HepG2 (cell line): ENCODE results near the gene GRPEL2. TPM values are rescaled to one million over a fixed set of nuclear protein-coding genes. Genes with fewer than 3 reads are reported as not detected.

ENCODE experiments used
- ATAC-seq: fragments of 200-7000 bp; cut with Tn5 transposase; 3 replicates; pipeline ENCODE4 v1.9.1; 2020; ENCODE audit warnings: mild to moderate bottlenecking, moderate library complexity
- BruUV-seq: library from RNA; stranded (reverse); fragments of 400-500 nt; replicated peaks from 2 replicates; lab custom pipeline; 2021; lab: Mats Ljungman, UMichigan
- CTCF ChIA-PET: fragments of 300-600 bp; formaldehyde crosslinking; extraction: SDS; loops from one replicate; lab custom pipeline; 2021; ENCODE audit warnings: low total read pairs, inconsistent platforms, low intra/inter-chr PET ratio; lab: Yijun Ruan, JAX
- POLR2A ChIA-PET: fragments of 350-600 bp; sonication (Branson Sonifier 250); formaldehyde crosslinking; loops from one replicate; lab custom pipeline; 2020; ENCODE audit warnings: antibody characterized with exemption, inconsistent platforms; lab: Yijun Ruan, JAX
- DNase-seq: peaks from one replicate; pipeline ENCODE4 v3.0.0-alpha.2; 2015; ENCODE audit warnings: low spot score
- FAIRE-seq: peaks from 3 replicates; lab custom pipeline; 2011; peaks lifted over from hg19 to GRCh38; lab: Jason Lieb, UNC
- H2AFZ ChIP-seq: one replicate; pipeline ENCODE4 v1.6.1; 2011; ENCODE audit warnings: low read length, inconsistent platforms
- H3K27ac ChIP-seq: fragments of 300-600 bp; 3 replicates; pipeline ENCODE4 v1.8.0; 2011; ENCODE audit warnings: mixed run types, mild to moderate bottlenecking, mixed read lengths, low read length, inconsistent platforms; ENCODE audit not compliant: insufficient read depth; ENCODE audit errors: extremely low read length
- H3K27me3 ChIP-seq, 2 experiments: fragments of 200-600 bp in 1 of 2; 2 replicates in 1 of 2; 3 replicates in 1 of 2; pipeline versions ENCODE4 v1.6.0 to v1.8.0; 2011; ENCODE audit warnings: low read length in 2 of 2, mild to moderate bottlenecking in 2 of 2, moderate library complexity in 2 of 2, inconsistent platforms in 1 of 2; ENCODE audit not compliant: insufficient read depth in 2 of 2, control insufficient read depth in 1 of 2
- H3K36me3 ChIP-seq, 2 experiments: fragments of 200-600 bp in 1 of 2; replicated peaks in 1 of 2; 2 replicates in 1 of 2; 3 replicates in 1 of 2; pipeline versions ENCODE4 v1.5.1 to v1.8.0; 2011; ENCODE audit warnings: low read length in 2 of 2, inconsistent platforms in 1 of 2; ENCODE audit not compliant: insufficient read depth in 2 of 2, control insufficient read depth in 1 of 2
- H3K4me1 ChIP-seq: 2 replicates; pipeline ENCODE4 v1.5.1; 2012; ENCODE audit warnings: low read length, inconsistent platforms; ENCODE audit not compliant: insufficient read depth
- H3K4me2 ChIP-seq: 2 replicates; pipeline ENCODE4 v1.6.0; 2011; ENCODE audit warnings: low read depth, low read length, inconsistent platforms
- H3K4me3 ChIP-seq, 3 experiments: fragments of 200-600 bp in 1 of 3; sonication (generic), shearing (Covaris generic) in 1 of 3; replicated peaks in 1 of 3; 2 replicates each; pipeline ENCODE4 v1.5.1; 2011 to 2016; ENCODE audit warnings: low read length in 3 of 3, inconsistent platforms in 2 of 3, low read depth in 2 of 3, mild to moderate bottlenecking in 2 of 3, control low read depth in 1 of 3, mixed read lengths in 1 of 3; ENCODE audit not compliant: insufficient read depth in 1 of 3
- H3K79me2 ChIP-seq: one replicate; pipeline ENCODE4 v1.6.1; 2011; ENCODE audit warnings: low read length, inconsistent platforms; ENCODE audit not compliant: insufficient read depth
- H3K9ac ChIP-seq: 2 replicates; pipeline ENCODE4 v1.6.0; 2011; ENCODE audit warnings: mild to moderate bottlenecking, low read depth, low read length, inconsistent platforms; ENCODE audit not compliant: insufficient read depth
- H3K9me3 ChIP-seq: 2 replicates; pipeline ENCODE4 v1.5.1; 2012; ENCODE audit warnings: mild to moderate bottlenecking, low read length
- H4K20me1 ChIP-seq: 2 replicates; pipeline ENCODE4 v1.6.0; 2011; ENCODE audit warnings: inconsistent platforms, mild to moderate bottlenecking, low read length, moderate library complexity; ENCODE audit not compliant: insufficient read depth
- CENPBD1 ChIP-seq: sonication (generic); formaldehyde crosslinking; IDR thresholded peaks from 2 replicates; pipeline ENCODE4 v1.8.0; 2022; ENCODE audit warnings: missing genetic modification reagents, low read depth, mild to moderate bottlenecking, borderline replicate concordance
- FOXC1 ChIP-seq: sonication (generic); formaldehyde crosslinking; IDR thresholded peaks from 2 replicates; pipeline ENCODE4 v1.8.0; 2022; ENCODE audit warnings: mild to moderate bottlenecking, missing genetic modification reagents, borderline replicate concordance
- FOXK1 ChIP-seq: sonication (generic); formaldehyde crosslinking; IDR thresholded peaks from 2 replicates; pipeline ENCODE4 v1.4.0; 2020; ENCODE audit warnings: low read depth, missing genetic modification reagents, borderline replicate concordance
- FOXP1 ChIP-seq, 2 experiments: fragments of 450-650 bp in 1 of 2; IDR thresholded peaks; 2 replicates each; pipeline ENCODE4 v1.6.1; 2017 to 2018; ENCODE audit warnings: antibody characterized with exemption in 1 of 2
- HOXA7 ChIP-seq: sonication (generic); formaldehyde crosslinking; IDR thresholded peaks from 2 replicates; pipeline ENCODE4 v1.8.1; 2022; ENCODE audit warnings: mild to moderate bottlenecking, missing genetic modification reagents, moderate library complexity
- SIN3A ChIP-seq: IDR thresholded peaks from 2 replicates; pipeline ENCODE4 v1.6.1; 2011; ENCODE audit warnings: low read depth, mild to moderate bottlenecking, control low read depth, low read length, borderline replicate concordance
- SKI ChIP-seq: fragments of 450-650 bp; IDR thresholded peaks from one replicate; pipeline ENCODE4 v1.6.1; 2018; ENCODE audit warnings: mild to moderate bottlenecking; ENCODE audit not compliant: partially characterized antibody
- SP2 ChIP-seq: sonication (generic); formaldehyde crosslinking; IDR thresholded peaks from 2 replicates; pipeline ENCODE4 v1.5.1; 2020; ENCODE audit warnings: mild to moderate bottlenecking, missing genetic modification reagents
- U2AF1 ChIP-seq: fragments of 200-400 bp; formaldehyde crosslinking; optimal IDR thresholded peaks from 2 replicates; pipeline ENCODE3; 2017; ENCODE audit warnings: mild to moderate bottlenecking, low read depth, low read length
- USF2 ChIP-seq, 2 experiments: sonication (generic) in 1 of 2; formaldehyde crosslinking in 1 of 2; IDR thresholded peaks; 2 replicates each; pipeline versions ENCODE4 v1.5.1 to v1.6.1; 2011 to 2020; ENCODE audit warnings: borderline replicate concordance in 1 of 2, low read depth in 1 of 2, low read length in 1 of 2, mild to moderate bottlenecking in 1 of 2, missing genetic modification reagents in 1 of 2, moderate library complexity in 1 of 2
- ZNF317 ChIP-seq: sonication (generic); formaldehyde crosslinking; IDR thresholded peaks from 2 replicates; pipeline ENCODE4 v1.5.0; 2020; ENCODE audit warnings: mild to moderate bottlenecking, missing genetic modification reagents
- ZNF337 ChIP-seq: sonication (generic); formaldehyde crosslinking; IDR thresholded peaks from 2 replicates; pipeline ENCODE4 v1.5.1; 2020; ENCODE audit warnings: missing genetic modification reagents, low read depth, mild to moderate bottlenecking, borderline replicate concordance
- ZNF382 ChIP-seq: sonication (generic); formaldehyde crosslinking; IDR thresholded peaks from 2 replicates; pipeline ENCODE4 v1.5.0; 2020; ENCODE audit warnings: missing genetic modification reagents, mild to moderate bottlenecking, borderline replicate concordance
- ZNF546 ChIP-seq: sonication (generic); formaldehyde crosslinking; conservative IDR thresholded peaks from 2 replicates; pipeline ENCODE4 v1.8.1; 2023; ENCODE audit warnings: mild to moderate bottlenecking, missing genetic modification reagents
- ZNF776 ChIP-seq: sonication (generic); formaldehyde crosslinking; IDR thresholded peaks from 2 replicates; pipeline ENCODE4 v1.4.0; 2020; ENCODE audit warnings: mild to moderate bottlenecking, missing genetic modification reagents
- ZNF782 ChIP-seq: sonication (generic); formaldehyde crosslinking; IDR thresholded peaks from 2 replicates; pipeline ENCODE4 v1.4.0; 2020; ENCODE audit warnings: missing genetic modification reagents, mild to moderate bottlenecking, borderline replicate concordance
- ZNF883 ChIP-seq: sonication (generic); formaldehyde crosslinking; IDR thresholded peaks from 2 replicates; pipeline ENCODE4 v1.5.1; 2020; ENCODE audit warnings: mild to moderate bottlenecking, missing genetic modification reagents; ENCODE audit errors: not compliant biosample characterization
- WGBS: methylation state at CpG from one replicate; pipeline ENCODE4 v1.1.6; 2017; ENCODE audit warnings: low lambda C conversion rate; 5-methylcytosine and 5-hydroxymethylcytosine counted together
- in situ Hi-C: cut with HindIII; loops from 2 replicates; pipeline ENCODE4 v1.10.0; 2017; ENCODE audit warnings: low pct_unique_long_range_greater_than_20kb; ENCODE audit not compliant: extremely low pct_ligation_motif_present
- intact Hi-C: fragments of 100-400 bp; cut with micrococcal nuclease; formaldehyde crosslinking; loops from one replicate; pipeline ENCODE4 v1.10.0; 2022; ENCODE audit not compliant: unreplicated experiment
- polyA plus RNA-seq, 8 experiments: library from polyadenylated mRNA; depleted of rRNA in 3 of 8; stranded (reverse) in 7 of 8; unstranded in 1 of 8; fragments of >200 nt; fragmentation: Illumina TruSeq in 4 of 8; extraction: Trizol in 4 of 8; gene quantifications; 2 replicates each; pipeline versions ENCODE4 v1.2.1 to v1.2.3, GENCODE V29; 2011 to 2016; ENCODE audit warnings: low read depth in 4 of 8, missing spikeins in 1 of 8, mixed read lengths in 1 of 8; ENCODE audit not compliant: insufficient read depth in 1 of 8
- total RNA-seq, 5 experiments: library from RNA; depleted of rRNA; stranded (reverse); fragments of >200 nt; fragmentation: Illumina TruSeq; extraction: Trizol; gene quantifications; 2 replicates each; pipeline ENCODE4 v1.2.3, GENCODE V29; 2016; ENCODE audit warnings: low read depth in 1 of 5
- TF ChIP-seq, protein P1 (sequence below): IDR thresholded peaks from 2 replicates; pipeline ENCODE4 v1.6.1; 2012; ENCODE audit warnings: low read depth, low read length, improper control_type of control experiment

The GRPEL2 gene
- total and polyA plus RNA-seq, 2 of the 13 experiments (the other 11 are each of a cell fraction or from before 2014, with no cell fraction given) = 13.1 to 16.6 TPM

GRCh38 chr5:149317281-149318048 lies 27.8 kb upstream of the GRPEL2 start (continued):
- TF ChIP-seq FOXK1 (CRISPR knock-in tag) (no peak), ZNF337 (CRISPR knock-in tag) (no peak), ZNF776 (CRISPR knock-in tag) (no peak), ZNF883 (no peak), FOXC1 (CRISPR knock-in tag) (no peak), ZNF382 (no peak)

DNA sequence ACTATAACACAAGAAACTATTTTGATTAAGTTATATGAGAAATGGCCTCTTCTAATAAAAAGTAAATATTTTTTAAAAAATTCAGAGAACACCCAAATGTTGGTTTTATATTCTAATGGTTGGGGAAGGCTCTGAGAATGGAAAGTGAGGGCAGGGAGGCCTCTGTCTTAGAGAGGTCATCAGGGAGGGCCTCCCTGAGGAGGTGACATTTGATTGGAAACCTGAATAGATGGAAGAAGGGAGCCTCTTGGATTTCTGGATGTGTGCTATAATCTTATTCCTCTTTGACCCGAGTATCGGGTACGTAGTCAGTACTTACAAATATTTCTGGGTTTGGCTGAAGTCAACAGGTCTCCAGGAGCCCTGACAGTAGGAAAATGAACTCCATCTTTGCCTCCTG lies 26.1 kb upstream of the GRPEL2 start:
- no peaks in the 10 kb centered on the region for H3K9me3 ChIP-seq
- POLR2A ChIA-PET = interaction anchor here (2.2 to 6.7 kb wide), 2 partner anchors 25 to 48 kb away, joined by 13 to 93 read pairs; partner anchors contain the start of gene GRPEL2
- no peaks in the 10 kb centered on the region for H4K20me1 ChIP-seq
- in situ Hi-C loops = no loop called here
- no peak overlapping the region for H3K27ac ChIP-seq
- no peaks in the 10 kb centered on the region for H3K27me3 ChIP-seq
- intact Hi-C loops = no loop called here
- peaks cover 51% of the 10 kb centered on the region for H3K4me1 ChIP-seq
- no peak overlapping the region for H2AFZ ChIP-seq
- no peak for ATAC-seq
- H3K79me2 ChIP-seq = no peaks in the 10 kb centered on the region
- BruUV-seq = no TSS peak
- no peak overlapping the region for H3K4me3 ChIP-seq
- TF ChIP-seq SP2 (CRISPR knock-in tag) = no peak
- TF ChIP-seq ZNF782 = no peak
- TF ChIP-seq ZNF337 (CRISPR knock-in tag) = no peak
- no peak for TF ChIP-seq SKI
- TF ChIP-seq, protein P1, sequence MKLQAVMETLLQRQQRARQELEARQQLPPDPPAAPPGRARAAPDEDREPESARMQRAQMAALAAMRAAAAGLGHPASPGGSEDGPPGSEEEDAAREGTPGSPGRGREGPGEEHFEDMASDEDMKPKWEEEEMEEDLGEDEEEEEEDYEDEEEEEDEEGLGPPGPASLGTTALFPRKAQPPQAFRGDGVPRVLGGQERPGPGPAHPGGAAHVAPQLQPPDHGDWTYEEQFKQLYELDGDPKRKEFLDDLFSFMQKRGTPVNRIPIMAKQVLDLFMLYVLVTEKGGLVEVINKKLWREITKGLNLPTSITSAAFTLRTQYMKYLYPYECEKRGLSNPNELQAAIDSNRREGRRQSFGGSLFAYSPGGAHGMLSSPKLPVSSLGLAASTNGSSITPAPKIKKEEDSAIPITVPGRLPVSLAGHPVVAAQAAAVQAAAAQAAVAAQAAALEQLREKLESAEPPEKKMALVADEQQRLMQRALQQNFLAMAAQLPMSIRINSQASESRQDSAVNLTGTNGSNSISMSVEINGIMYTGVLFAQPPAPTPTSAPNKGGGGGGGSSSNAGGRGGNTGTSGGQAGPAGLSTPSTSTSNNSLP = no peak
- no peak for TF ChIP-seq HOXA7 (CRISPR knock-in tag)
- no peak for TF ChIP-seq USF2 (IDR thresholded peaks at IDR 0.05; ENCODE audit: low read depth, low read length)
- TF ChIP-seq USF2 (CRISPR knock-in tag; IDR thresholded peaks at IDR 0.05; ENCODE audit: borderline replicate concordance) = no peak
- TF ChIP-seq SIN3A = no peak
- TF ChIP-seq U2AF1 = no peak
- no peak for TF ChIP-seq ZNF546 (CRISPR knock-in tag)
- TF ChIP-seq CENPBD1 (CRISPR knock-in tag) = no peak
- TF ChIP-seq ZNF317 (CRISPR knock-in tag) = no peak
- TF ChIP-seq FOXP1 (IDR thresholded peaks at IDR 0.05) = no peak
- no peak for TF ChIP-seq FOXP1 (CRISPR knock-in tag; IDR thresholded peaks at IDR 0.05)
- TF ChIP-seq, all 625 proteins: peak for 0
- 87% methylated on average over 3 of the region's 3 CpGs for WGBS
- H3K9ac ChIP-seq = no peak overlapping the region
- H3K4me2 ChIP-seq = no peak overlapping the region
- H3K36me3 ChIP-seq = no peaks in the 10 kb centered on the region
- DNase-seq = no peak
- no peak for FAIRE-seq
- CTCF ChIA-PET = no interaction called here
